Panc1 (cell line): ENCODE data around the gene SLC9A4.

Experiments used
- SIN3A ChIP-seq: IDR thresholded peaks from 2 replicates; pipeline ENCODE4 v1.6.1; 2012; ENCODE audit warnings: low read depth, mild to moderate bottlenecking, low read length, moderate library complexity, borderline replicate concordance; ENCODE audit not compliant: insufficient read depth
- TCF7L2 ChIP-seq: IDR thresholded peaks from 2 replicates; pipeline ENCODE4 v1.6.1; 2011; ENCODE audit warnings: mild to moderate bottlenecking, low read depth, low read length, inconsistent platforms
- TF ChIP-seq, protein P1 (sequence below): fragments of 450-650 bp; IDR thresholded peaks from 2 replicates; pipeline ENCODE4 v1.5.1; 2017; ENCODE audit warnings: mild to moderate bottlenecking
- TF ChIP-seq, protein P2 (sequence below), 2 experiments: IDR thresholded peaks; 2 replicates each; pipeline ENCODE4 v1.6.1; 2011 to 2012; ENCODE audit warnings: low read depth in 2 of 2, control low read depth in 1 of 2, low read length in 1 of 2, mild to moderate bottlenecking in 1 of 2, moderate library complexity in 1 of 2; ENCODE audit not compliant: insufficient read depth in 1 of 2

DNA sequence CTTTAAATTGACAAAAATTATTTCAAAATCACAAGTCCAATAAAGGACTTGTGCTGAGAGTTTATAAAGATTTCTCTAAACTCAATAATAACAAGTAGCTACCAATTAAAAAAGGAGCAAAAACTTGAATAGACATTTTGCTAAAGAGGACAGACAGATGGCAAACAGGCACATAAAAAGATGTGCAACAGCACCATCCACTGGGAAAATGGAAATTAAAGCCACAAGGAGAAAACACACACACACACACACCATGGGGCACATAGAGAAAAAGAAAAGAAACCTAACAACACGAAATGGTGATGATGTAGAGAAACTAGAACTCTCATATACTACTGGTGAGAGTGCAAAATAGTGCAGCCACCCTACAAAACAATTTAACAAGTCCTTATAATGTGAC is 12.6 kb upstream of the SLC9A4 start:
- TF ChIP-seq, protein P1, sequence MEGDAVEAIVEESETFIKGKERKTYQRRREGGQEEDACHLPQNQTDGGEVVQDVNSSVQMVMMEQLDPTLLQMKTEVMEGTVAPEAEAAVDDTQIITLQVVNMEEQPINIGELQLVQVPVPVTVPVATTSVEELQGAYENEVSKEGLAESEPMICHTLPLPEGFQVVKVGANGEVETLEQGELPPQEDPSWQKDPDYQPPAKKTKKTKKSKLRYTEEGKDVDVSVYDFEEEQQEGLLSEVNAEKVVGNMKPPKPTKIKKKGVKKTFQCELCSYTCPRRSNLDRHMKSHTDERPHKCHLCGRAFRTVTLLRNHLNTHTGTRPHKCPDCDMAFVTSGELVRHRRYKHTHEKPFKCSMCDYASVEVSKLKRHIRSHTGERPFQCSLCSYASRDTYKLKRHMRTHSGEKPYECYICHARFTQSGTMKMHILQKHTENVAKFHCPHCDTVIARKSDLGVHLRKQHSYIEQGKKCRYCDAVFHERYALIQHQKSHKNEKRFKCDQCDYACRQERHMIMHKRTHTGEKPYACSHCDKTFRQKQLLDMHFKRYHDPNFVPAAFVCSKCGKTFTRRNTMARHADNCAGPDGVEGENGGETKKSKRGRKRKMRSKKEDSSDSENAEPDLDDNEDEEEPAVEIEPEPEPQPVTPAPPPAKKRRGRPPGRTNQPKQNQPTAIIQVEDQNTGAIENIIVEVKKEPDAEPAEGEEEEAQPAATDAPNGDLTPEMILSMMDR, result peak; percentile 7; the same call in 1 of the 2 replicates
- no peak for TF ChIP-seq SIN3A
- no peak for TF ChIP-seq TCF7L2
- TF ChIP-seq, protein P2, sequence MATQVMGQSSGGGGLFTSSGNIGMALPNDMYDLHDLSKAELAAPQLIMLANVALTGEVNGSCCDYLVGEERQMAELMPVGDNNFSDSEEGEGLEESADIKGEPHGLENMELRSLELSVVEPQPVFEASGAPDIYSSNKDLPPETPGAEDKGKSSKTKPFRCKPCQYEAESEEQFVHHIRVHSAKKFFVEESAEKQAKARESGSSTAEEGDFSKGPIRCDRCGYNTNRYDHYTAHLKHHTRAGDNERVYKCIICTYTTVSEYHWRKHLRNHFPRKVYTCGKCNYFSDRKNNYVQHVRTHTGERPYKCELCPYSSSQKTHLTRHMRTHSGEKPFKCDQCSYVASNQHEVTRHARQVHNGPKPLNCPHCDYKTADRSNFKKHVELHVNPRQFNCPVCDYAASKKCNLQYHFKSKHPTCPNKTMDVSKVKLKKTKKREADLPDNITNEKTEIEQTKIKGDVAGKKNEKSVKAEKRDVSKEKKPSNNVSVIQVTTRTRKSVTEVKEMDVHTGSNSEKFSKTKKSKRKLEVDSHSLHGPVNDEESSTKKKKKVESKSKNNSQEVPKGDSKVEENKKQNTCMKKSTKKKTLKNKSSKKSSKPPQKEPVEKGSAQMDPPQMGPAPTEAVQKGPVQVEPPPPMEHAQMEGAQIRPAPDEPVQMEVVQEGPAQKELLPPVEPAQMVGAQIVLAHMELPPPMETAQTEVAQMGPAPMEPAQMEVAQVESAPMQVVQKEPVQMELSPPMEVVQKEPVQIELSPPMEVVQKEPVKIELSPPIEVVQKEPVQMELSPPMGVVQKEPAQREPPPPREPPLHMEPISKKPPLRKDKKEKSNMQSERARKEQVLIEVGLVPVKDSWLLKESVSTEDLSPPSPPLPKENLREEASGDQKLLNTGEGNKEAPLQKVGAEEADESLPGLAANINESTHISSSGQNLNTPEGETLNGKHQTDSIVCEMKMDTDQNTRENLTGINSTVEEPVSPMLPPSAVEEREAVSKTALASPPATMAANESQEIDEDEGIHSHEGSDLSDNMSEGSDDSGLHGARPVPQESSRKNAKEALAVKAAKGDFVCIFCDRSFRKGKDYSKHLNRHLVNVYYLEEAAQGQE (IDR thresholded peaks at IDR 0.05; ENCODE audit: insufficient read depth in 1 of 2, low read depth in 2 of 2, low read length in 1 of 2), result no peak
